ENCODE results near the gene DPP10. TPM values are rescaled to one million over a fixed set of nuclear protein-coding genes. Genes with fewer than 3 reads are reported as not detected.

Gene DPP10
- total and polyA plus RNA-seq, 2 of the 13 experiments (the other 11 are each of a cell fraction or from before 2014, with no cell fraction given) = 0.95 to 1.7 TPM

DNA sequence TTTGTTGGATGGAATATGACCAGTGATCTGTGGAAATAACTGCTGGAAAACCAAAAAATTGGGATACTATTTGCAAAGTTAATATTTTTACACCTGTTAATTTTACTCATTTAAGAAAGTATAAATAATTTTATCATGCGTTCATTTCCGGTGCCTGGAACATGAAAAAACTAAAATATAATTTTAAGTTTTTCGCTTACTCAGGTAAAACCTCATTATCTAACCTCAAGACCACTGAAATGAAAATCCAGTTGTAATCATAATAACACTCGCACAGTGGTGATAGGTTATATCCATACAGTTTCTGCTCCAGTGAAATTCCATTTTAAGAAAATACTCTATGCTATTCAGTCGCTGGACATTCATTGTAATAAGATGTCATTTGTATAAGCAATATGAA lies 517.9 kb downstream of the DPP10 start:
- WGBS (ENCODE audit: low lambda C conversion rate) = 61% methylated on average over 5 of the region's 5 CpGs
- no peak for DNase-seq (ENCODE audit: low spot score)
- no peak overlapping the region for H3K4me3 ChIP-seq (replicated peaks in 1 of 3; ENCODE audit: insufficient read depth in 1 of 3, low read depth in 2 of 3, low read length in 3 of 3)
- peaks cover 15% of the 10 kb centered on the region; the same call in 1 of the 2 replicates for H3K9me3 ChIP-seq (ENCODE audit: low read length)
- in situ Hi-C loops (cut with HindIII; ENCODE audit: extremely low pct_ligation_motif_present, low pct_unique_long_range_greater_than_20kb) = no loop called here
- no peak for FAIRE-seq
- no peak for ATAC-seq
- no peaks in the 10 kb centered on the region for H4K20me1 ChIP-seq (ENCODE audit: insufficient read depth, low read length)
- H3K79me2 ChIP-seq (ENCODE audit: insufficient read depth, low read length) = no peaks in the 10 kb centered on the region
- ChIA-PET POLR2A (no interaction called here), CTCF (ENCODE audit: low intra/inter-chr PET ratio, low total read pairs) (no interaction called here)
- BruUV-seq (replicated peaks) = no TSS peak
- intact Hi-C loops (cut with micrococcal nuclease; ENCODE audit: unreplicated experiment) = no loop called here
- H3K4me1 ChIP-seq (ENCODE audit: insufficient read depth, low read length) = no peaks in the 10 kb centered on the region
- no peaks in the 10 kb centered on the region for H3K36me3 ChIP-seq (replicated peaks in 1 of 2; ENCODE audit: control insufficient read depth in 1 of 2, insufficient read depth in 2 of 2, low read length in 2 of 2)
- no peak for TF ChIP-seq ZNF670 (CRISPR knock-in tag; IDR thresholded peaks at IDR 0.05; ENCODE audit: borderline replicate concordance)
- peak; percentile 51 to 77; a peak in 3 of 4 replicates for TF ChIP-seq MAFK (conservative IDR thresholded peaks at IDR 0.05 in 1 of 2, IDR thresholded peaks at IDR 0.05 in 1 of 2; ENCODE audit: low read length in 2 of 2)
- peak; percentile 63 for TF ChIP-seq MAFF (IDR thresholded peaks at IDR 0.05; ENCODE audit: low read depth, low read length)
- TF ChIP-seq ZNF737 (CRISPR knock-in tag; IDR thresholded peaks at IDR 0.05; ENCODE audit: borderline replicate concordance) = no peak
- TF ChIP-seq ARNTL (CRISPR knock-in tag; IDR thresholded peaks at IDR 0.05) = no peak
- TF ChIP-seq ZNF329 (CRISPR knock-in tag; IDR thresholded peaks at IDR 0.05; ENCODE audit: low read depth) = no peak
- H3K9ac ChIP-seq (ENCODE audit: insufficient read depth, low read depth, low read length) = no peak overlapping the region
- H2AFZ ChIP-seq (ENCODE audit: low read length) = no peak overlapping the region
- no peaks in the 10 kb centered on the region for H3K27me3 ChIP-seq (ENCODE audit: control insufficient read depth in 1 of 2, insufficient read depth in 2 of 2, low read length in 2 of 2)
- no peak overlapping the region for H3K27ac ChIP-seq (ENCODE audit: extremely low read length, insufficient read depth, low read length)
- no peak overlapping the region for H3K4me2 ChIP-seq (ENCODE audit: low read depth, low read length)

DNA sequence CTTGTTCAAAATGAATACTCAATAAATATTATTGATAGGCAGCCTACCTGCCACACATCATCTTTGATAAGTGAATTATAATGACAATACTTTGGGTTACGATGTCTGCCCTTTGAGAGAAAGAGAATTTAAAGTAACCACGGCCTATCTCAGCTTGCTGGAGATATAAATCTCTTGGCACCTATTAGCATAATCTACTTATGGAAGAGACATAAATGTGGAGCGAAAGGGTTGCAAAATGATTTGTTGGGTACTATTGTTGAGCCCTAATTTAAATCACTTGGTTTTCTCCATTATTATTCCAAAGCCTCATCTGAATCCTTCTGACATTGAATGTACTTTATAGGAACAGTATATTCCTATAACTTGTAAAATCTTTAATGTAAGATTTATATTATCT lies 520.1 kb downstream of the DPP10 start:
- Histone ChIP-seq H2AFZ (ENCODE audit: low read length) (no peak overlapping the region), H3K4me2 (ENCODE audit: low read depth, low read length) (no peak overlapping the region), H3K27ac (ENCODE audit: extremely low read length, insufficient read depth, low read length) (no peak overlapping the region), H3K4me1 (ENCODE audit: insufficient read depth, low read length) (no peaks in the 10 kb centered on the region), H3K36me3 (replicated peaks in 1 of 2; ENCODE audit: control insufficient read depth in 1 of 2, insufficient read depth in 2 of 2, low read length in 2 of 2) (no peaks in the 10 kb centered on the region), H3K9ac (ENCODE audit: insufficient read depth, low read depth, low read length) (no peak overlapping the region), H3K9me3 (ENCODE audit: low read length) (peaks cover 9% of the 10 kb centered on the region; the same call in 1 of the 2 replicates), H3K4me3 (replicated peaks in 1 of 3; ENCODE audit: insufficient read depth in 1 of 3, low read depth in 2 of 3, low read length in 3 of 3) (no peak overlapping the region), H3K79me2 (ENCODE audit: insufficient read depth, low read length) (no peaks in the 10 kb centered on the region), H3K27me3 (ENCODE audit: control insufficient read depth in 1 of 2, insufficient read depth in 2 of 2, low read length in 2 of 2) (no peaks in the 10 kb centered on the region), H4K20me1 (ENCODE audit: insufficient read depth, low read length) (no peaks in the 10 kb centered on the region)
- intact Hi-C loops (cut with micrococcal nuclease; ENCODE audit: unreplicated experiment) (no loop called here), in situ Hi-C loops (cut with HindIII; ENCODE audit: extremely low pct_ligation_motif_present, low pct_unique_long_range_greater_than_20kb) (no loop called here)
- POLR2A ChIA-PET = no interaction called here
- ATAC-seq = no peak
- no TSS peak for BruUV-seq (replicated peaks)
- WGBS (ENCODE audit: low lambda C conversion rate) = 17% methylated on average over 3 of the region's 3 CpGs
- DNase-seq (ENCODE audit: low spot score) = no peak
- no peak for FAIRE-seq
- TF ChIP-seq RBM22 (optimal IDR thresholded peaks at IDR 0.05; ENCODE audit: low read length) = no peak
- TF ChIP-seq, protein P1, sequence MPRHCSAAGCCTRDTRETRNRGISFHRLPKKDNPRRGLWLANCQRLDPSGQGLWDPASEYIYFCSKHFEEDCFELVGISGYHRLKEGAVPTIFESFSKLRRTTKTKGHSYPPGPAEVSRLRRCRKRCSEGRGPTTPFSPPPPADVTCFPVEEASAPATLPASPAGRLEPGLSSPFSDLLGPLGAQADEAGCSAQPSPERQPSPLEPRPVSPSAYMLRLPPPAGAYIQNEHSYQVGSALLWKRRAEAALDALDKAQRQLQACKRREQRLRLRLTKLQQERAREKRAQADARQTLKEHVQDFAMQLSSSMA (CRISPR knock-in tag; IDR thresholded peaks at IDR 0.05) = no peak
- no peak for TF ChIP-seq PPARG (CRISPR knock-in tag; conservative IDR thresholded peaks at IDR 0.05)
- no peak for TF ChIP-seq PHF20 (CRISPR knock-in tag; IDR thresholded peaks at IDR 0.05)
- no peak for TF ChIP-seq FOXC1 (CRISPR knock-in tag; IDR thresholded peaks at IDR 0.05; ENCODE audit: borderline replicate concordance)
- no peak for TF ChIP-seq CBX2 (IDR thresholded peaks at IDR 0.05; ENCODE audit: low read depth, low read length)
- TF ChIP-seq CBX2 (CRISPR knock-in tag; IDR thresholded peaks at IDR 0.05; ENCODE audit: low read depth) = no peak
- no peak for TF ChIP-seq TEAD2 (CRISPR knock-in tag; IDR thresholded peaks at IDR 0.05)
- no peak for TF ChIP-seq ZNF564 (CRISPR knock-in tag; IDR thresholded peaks at IDR 0.05)
- TF ChIP-seq, protein P2, sequence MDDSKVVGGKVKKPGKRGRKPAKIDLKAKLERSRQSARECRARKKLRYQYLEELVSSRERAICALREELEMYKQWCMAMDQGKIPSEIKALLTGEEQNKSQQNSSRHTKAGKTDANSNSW (CRISPR knock-in tag; IDR thresholded peaks at IDR 0.05; ENCODE audit: borderline replicate concordance) = no peak
- TF ChIP-seq TBP (CRISPR knock-in tag; IDR thresholded peaks at IDR 0.05) = no peak
- TF ChIP-seq, protein P3, sequence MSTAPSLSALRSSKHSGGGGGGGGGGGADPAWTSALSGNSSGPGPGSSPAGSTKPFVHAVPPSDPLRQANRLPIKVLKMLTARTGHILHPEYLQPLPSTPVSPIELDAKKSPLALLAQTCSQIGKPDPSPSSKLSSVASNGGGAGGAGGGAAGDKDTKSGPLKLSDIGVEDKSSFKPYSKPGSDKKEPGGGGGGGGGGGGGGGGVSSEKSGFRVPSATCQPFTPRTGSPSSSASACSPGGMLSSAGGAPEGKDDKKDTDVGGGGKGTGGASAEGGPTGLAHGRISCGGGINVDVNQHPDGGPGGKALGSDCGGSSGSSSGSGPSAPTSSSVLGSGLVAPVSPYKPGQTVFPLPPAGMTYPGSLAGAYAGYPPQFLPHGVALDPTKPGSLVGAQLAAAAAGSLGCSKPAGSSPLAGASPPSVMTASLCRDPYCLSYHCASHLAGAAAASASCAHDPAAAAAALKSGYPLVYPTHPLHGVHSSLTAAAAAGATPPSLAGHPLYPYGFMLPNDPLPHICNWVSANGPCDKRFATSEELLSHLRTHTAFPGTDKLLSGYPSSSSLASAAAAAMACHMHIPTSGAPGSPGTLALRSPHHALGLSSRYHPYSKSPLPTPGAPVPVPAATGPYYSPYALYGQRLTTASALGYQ (CRISPR knock-in tag; IDR thresholded peaks at IDR 0.05) = no peak
- TF ChIP-seq ZNF598 (CRISPR knock-in tag; IDR thresholded peaks at IDR 0.05; ENCODE audit: borderline replicate concordance) = no peak
- CTCF ChIA-PET (ENCODE audit: low intra/inter-chr PET ratio, low total read pairs) = no interaction called here

Measured in HepG2 (cell line).